Posterior vena cava (tissue), 2 donors: ENCODE results near the gene EVC. TPM values are rescaled to one million over a fixed set of nuclear protein-coding genes. Genes with fewer than 3 reads are reported as not detected.
A peak's percentile ranks its signal among the peaks of the same experiment; 100 is the strongest.
"Not testable (repeated sequence)": the region's sequence is repeated elsewhere in the genome, so short reads cannot be mapped to it uniquely, and the experiment has no call there.

Experiments used
- DNase-seq: peaks from one replicate; pipeline ENCODE4 v3.0.0-alpha.2; 2020; ENCODE audit warnings: low spot score
- intact Hi-C, 2 donors: fragments of 100-400 bp; cut with DNase I; formaldehyde crosslinking; loops; one replicate each; pipeline versions ENCODE4 v1.14.1 to v1.14.2; 2022 to 2023
- total RNA-seq, 2 donors: library from RNA; stranded (reverse); fragmentation: NEBNext Ultra II Directional; extraction: Animal tissue kit (Norgen Biotek cat#: 25700); gene quantifications; one replicate each; pipeline ENCODE4 v1.2.1, GENCODE V29; 2021
- donor health status: DM: yes; HTN: yes; CAD: no.
- donor health status: DM: yes; HTN: yes; CAD: no.

Gene EVC
- total RNA-seq, 2 donors from 2014 or later, result 25.6 to 31.7 TPM

DNA sequence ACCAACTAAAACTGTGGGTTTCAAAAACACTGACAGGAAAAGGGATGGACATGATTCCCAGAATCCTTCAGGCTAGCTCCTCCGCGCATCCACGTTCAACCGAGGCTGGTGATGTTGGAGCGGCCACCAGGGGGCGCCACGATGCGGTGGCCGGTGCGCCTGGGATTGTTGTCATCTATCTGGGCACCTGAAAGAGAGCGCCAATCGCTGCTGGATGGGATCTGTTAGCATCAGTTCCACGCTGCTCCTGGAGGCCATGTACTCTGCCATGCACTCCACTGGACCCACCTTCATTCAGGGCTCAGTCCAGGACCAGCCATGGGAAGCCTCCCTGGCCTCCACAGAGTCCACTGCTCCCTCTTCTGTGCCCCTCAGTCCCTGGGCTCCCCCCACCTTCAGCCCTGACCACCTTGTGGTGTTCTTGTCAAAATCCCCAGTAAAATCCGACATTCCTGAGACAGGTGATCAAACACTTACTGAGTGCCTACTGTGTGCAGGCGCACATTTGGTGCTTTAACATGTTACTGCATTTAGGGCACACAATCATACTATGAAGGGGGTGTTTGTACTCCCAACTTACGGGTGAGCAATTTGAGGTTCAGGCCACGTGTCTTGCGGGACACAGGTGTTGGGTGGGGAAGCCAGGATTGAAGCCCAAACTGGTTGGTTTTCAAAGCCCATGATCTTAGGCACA, 110.8 kb downstream of the EVC start:
- intact Hi-C loops, result no loop called here
- no peak for DNase-seq

DNA sequence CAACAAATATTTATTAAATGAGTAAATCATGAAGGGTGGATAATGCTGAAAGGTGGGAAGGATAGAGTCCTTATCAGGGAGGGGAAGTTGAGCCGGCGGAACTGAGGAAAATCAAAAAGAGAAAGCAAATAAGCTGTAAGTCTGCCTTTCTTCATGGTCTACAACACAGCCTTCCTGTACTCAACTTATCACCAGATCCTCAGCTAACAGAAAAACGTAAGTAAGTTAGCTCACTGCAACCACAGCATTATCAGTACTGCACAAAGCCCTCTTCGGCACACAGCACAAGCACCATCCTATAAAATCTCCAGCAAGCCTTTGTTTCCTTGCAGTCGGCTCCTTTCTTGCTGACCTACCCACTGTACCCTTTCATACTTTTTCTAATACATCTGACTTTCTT, 111.6 kb downstream of the EVC start:
- DNase-seq, result no peak
- intact Hi-C loops, result no loop called here

DNA sequence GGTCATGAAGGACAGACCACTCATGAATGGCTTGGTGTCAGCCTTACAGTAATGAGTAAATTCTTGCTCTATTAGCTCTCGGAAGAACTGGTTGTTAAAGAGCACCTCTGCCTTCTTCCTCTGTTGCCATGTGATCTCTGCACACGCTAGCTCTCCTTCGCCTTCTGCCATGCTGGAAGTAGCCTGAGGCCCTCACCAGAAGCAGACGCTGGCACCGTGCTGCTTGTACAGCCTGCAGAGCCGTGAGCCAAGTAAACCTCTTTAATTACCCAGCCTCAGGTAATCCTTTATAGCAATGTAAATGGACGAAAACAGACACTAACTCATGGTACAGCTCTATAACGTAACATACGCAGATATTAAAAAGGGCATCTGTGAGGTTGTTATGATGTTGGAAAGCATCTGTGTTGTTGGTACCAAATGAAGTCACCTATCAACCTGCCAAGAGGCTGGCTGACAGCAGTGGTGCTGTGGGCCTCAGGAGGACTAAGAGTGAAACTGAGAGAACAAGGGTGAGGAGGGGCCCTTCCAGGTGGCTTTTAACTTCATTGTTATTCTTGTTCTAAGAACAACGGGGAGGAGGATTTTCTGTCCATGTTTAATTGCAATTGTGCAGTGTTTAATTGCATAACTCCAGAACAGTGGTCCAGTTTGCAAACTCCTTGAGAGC, 112.7 kb downstream of the EVC start:
- DNase-seq, result peak; percentile 30
- intact Hi-C loops, result no loop called here

DNA sequence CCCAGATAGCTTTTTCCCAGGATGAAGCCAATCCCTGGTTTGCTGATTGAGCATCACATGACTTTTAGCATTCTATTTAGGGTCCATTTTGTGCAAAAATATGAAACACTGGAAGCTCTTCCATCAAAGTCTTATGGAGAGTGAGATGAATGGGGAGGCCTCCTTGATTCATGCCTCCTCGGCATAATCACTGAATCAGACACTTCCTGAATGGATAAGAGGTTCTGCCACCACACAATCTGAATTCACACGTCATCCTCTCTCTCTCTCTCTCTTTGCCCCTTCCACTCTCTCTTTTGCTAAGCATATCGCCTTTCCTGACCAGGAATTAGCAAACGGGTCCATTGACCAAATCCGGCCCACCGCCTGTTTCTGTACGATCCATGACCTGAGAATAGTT, 113.2 kb downstream of the EVC start:
- DNase-seq, result peak; percentile 35
- intact Hi-C loops, result no loop called here

DNA sequence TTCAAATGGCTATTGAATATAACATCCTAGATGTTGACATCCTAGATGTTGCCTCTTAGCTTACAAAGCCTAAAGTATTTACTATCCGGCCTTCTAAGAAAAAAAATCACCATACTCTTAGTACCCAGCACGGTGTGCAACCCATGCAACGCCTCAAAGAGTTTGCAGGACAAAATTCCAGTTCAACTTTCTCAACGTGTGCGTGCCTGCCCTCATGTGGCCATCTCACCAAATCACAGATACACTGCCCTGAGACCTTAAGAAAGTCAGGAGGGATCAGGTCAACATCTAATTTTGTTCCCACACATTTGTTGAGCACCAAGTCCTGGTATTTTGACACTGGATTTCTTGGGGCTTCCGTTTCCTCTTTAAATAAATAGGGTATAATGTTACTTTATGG, 113.6 kb downstream of the EVC start:
- intact Hi-C loops, result no loop called here
- peak; percentile 22 for DNase-seq

DNA sequence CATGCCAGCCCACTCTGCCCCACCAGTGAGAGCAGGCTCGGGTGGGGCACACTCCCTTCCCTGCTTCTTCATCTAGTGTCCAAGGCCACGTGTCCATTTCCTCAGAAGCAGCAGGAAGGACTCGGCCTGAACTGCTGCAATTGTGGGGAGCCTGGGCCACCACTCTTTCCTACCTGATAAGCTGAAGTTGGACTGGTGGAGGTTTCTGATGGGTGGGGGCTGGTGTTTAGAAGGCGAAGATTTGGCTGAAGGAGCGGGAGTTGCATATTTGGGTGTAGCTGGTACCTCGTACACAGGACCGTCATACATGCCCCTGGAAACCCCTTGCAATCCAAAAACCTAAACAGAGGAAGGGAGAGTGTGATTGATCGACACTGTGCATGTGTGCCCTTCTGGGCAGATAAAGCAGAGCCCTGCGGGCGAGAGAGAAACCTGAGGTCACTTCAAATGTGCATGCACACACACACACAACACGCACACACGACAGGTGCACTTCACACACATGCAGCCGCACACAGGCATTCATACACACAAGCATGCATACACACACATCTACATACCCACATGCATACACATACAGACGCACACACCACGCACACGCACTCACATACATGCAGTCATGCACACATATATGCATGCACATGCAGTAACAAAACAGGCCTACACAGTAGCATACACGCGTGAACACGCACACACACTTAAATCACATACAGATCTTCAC, 114.5 kb downstream of the EVC start:
- intact Hi-C loops, result no loop called here

DNA sequence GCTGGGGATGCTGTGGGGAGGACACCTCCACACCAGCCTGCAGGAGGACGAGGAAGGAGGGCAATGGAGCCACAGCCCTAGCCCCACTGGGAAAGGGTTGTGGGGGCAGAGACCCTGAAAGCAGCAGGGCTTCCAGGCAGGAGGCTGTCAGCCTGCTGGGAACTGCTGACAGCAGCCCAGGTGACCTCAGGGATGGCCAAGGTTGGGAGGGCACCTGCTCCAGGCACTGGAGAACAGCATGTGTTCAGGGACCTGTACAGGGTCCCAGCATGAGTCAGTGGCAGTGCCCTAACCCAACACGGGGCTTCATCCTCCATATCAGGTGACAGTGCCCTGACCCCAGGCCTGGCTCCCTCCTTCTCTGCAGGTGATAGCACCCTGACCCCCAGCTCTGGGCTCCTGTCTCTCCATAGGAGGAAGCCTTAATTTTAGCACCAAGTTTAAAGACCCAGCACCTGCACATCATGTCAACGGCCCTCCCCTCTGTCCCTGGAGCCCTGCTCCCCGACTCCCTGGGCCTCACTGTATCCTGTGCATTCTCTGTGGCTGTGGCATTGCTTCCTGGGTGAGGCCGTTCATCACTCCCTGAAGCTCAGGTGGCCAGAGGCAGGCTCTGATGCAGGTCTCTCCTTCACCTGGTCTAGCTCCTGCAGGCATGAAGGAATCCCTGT, 115.6 kb downstream of the EVC start:
- intact Hi-C loops, result no loop called here
- DNase-seq, result peak; percentile 61

More for the DNA sequence above, 114.5 kb downstream of the EVC start:
- DNase-seq, result peak; percentile 35

DNA sequence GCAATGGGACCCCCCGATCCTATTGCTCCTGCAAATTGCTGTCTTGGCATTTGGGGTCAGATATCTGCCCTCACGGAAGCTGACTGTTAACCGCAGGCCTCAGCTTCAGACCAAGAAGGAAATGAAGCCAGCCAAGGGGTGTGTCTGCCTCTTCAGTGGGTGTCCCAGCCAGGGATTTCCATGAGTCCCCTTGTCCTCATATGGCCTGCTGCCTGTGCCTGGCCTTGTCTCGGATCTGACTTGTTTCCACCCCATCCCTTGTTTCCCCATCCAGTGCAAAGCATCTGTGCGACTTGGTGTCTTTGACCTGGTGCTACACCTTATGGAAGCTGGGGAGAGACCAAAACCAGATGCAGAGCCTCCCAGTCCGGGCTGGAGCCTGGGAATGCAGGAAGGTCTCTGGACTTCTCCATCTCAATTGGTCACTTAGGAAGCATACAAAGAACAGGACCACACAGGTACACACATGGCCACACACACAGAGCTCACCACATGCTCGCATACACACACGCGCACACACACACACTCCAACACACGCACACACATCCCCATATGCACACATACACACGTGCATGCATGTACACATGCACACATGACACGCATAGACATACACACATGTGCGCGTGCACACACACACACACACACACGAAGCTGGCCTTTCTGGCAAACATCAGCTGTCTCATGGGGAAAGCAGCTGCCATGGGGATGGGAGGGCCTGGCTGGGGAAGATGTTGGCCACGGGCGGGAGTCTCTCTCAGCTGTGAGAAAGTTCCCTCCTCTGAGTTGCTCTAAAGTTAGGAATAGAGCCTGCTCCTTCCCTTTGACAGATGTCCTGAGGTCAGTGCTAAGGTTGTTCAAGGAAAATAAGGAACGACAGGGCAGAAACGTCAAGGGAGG, 116.4 kb downstream of the EVC start:
- intact Hi-C loops, result no loop called here
- peak; percentile 63 for DNase-seq

DNA sequence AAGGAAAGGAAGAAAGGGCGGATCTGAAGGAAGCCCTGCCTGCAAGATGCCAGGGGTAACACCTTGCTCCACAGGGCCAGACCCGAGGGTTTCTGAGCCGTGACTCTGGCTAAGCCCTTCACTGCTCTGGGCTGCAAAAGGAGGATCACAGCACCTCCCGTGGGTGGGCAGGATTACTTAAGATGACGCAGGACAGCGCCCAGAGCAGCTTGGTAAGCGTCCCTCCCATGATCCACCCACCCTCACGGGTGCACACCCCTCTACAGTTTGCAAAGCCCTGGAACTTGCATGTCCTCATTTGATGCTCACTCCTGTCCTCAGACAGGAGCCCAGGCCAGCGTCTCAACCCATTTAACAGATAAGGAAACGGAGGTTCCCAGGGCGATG, 117.0 kb downstream of the EVC start:
- intact Hi-C loops, result no loop called here
- peak; percentile 68 for DNase-seq

DNA sequence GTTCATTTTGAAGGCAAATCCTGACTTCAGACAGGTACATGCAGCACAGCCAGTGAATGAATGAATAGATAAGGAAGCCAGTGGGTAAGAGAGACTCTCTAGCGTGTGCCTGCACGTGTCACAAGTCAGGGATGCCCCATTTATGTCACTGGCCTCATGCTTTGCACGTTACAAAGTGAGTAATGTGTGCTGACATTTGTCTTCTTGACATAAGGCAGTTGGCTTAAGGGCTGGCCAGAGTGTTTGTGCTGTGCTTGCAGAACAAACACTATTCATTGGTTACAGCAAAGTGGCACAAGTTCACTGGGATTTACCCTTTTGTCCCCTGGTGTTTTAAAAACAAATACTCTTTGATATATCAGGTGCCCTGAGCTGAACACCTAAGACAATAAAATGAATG, 125.9 kb downstream of the EVC start:
- no peak for DNase-seq
- intact Hi-C loops, result no loop called here

DNA sequence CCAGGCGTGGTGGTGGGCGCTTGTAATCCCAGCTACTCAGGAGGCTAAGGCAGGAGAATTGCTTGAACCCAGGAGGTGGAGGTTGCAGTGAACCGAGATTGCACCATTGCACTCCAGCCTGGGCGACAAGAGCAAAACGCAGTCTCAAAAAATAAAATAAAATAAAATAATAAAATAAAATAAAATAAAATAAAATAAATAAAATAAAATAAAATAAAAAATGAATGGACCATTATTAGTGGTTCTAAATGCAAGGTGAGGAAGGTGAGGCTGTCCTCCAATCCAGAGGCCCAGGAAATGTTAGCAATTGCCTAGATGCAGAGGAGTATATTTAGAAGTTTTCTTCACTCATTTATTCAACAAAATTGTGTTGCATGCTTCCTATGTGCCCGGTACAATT, 126.5 kb downstream of the EVC start:
- DNase-seq, intact Hi-C loops: not testable (repeated sequence)

DNA sequence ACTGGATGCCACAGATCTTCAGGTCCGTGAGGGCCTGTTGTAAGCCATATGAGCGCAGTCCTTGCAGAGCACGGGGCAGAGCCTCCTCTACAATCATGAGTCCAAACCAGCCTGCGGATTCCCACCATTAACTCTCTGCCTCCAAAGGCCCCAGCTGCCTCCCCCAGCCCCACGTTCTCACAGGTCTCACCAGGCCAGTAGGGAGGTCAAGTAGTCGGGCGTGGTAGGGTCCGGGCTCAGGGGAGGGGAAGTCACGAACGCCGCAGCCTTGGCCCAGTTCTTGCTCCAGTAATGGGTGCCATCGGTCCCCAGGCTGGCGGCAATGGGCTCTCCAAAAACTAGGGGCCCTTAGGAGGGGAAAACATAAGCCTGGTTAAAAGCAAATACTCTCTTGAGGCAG, 128.3 kb downstream of the EVC start:
- DNase-seq, result no peak
- intact Hi-C loops, result no loop called here

DNA sequence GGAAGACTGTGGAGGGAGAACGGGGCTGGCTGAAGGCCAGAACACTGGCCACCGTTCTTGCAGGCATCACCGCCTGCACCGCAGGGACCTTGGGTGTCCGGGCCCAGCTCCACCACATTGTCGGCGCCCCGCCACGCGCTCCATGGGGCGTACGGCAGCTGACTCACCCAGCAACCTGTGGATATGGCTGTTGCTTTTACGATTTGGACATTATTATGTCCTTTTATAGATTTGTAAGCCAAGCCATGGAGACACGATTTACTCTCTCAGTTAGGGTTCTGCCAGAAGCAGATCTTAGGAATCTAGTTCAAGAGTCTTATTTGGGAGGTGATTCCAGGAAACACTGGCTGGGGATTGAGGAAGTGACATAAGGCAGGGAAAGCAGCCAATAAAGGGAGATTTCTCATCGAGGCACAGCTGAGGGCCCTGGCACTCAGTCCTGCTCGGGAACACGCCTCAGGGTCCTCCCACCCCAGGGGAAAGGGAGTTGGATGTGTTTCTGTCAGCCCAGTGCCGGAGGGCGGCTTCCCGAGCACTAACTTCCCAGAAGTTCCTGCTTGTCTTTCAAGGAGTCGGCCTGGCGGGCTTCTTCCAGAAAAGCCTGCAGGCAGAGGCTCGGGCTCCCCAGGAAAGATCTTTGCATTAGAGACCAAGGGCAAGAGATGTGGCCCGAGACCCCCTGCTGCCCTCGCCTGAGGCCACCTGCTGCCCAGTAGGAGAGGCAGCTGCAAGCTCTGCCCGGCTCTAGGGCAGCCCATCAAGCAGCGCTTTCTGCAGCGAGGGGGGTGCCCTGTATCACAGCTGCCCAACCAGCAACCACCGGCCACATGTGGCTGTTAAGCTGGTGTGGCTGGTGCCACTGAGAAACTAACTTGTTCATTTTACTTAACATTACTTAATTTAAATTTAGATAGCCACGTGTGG, 129.0 kb downstream of the EVC start:
- intact Hi-C loops, result no loop called here
- peak; percentile 91 for DNase-seq

DNA sequence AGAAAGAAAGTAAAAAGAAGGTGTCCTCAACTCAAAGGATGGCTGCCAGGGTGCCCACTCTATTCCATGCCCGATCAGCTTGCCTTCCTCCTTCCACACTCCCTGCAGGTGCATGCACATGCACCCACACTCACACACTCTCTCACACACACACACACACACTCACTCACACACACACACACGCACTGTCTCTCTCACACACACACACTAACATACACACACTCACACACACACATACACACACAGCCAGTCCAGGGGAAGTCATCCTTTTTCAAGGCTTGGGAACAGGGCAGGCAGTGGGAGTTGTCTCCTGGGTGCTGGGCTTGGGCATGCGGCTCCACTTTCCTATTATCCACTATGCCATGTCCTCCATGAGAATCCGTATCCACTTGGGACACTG, 131.5 kb downstream of the EVC start:
- no peak for DNase-seq
- intact Hi-C loops, result no loop called here

DNA sequence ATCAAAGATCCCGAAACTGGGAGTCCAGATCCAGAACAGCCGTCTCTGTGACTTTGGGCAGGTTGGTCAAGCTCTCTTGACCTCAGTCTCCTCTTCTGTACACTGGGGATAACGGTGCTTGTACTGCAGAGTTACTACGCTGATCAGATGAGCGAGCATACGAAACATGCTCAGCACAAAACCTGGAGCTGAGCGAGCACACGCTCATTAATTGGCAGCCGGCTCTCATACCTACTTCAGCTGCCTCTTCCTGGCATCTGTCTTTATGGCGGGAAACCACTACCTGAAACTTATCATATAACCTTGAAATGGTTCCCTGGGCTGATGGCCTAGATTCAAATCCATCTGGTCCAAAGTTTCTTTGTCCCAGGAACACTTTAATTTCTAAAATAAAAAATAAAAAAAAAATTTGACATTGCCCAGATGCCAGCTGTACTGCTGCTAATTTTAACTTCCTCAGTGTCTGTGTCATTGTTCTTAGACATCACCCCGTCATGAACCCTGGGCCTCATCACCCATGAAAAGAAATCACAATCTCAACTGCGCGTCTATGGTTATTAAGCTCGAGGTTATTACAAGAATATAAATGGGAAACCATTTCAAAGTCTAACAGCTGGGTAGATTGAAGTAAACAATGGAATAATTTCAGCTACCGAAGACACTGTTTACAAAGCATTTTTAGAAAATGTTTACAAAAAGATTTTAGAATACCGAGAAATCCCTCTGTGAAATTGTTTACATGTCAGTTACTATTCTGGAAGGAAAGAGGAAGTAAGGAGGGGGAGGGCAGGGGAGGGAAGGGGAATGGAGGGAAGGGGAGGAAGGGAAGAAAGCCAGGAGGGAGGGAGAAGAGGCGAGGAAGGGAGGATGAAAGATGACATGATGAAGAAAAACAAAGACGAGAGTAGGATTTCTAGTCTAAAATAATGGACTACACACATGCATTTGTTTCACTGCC, 132.9 kb downstream of the EVC start:
- DNase-seq, result no peak
- intact Hi-C loops, result no loop called here

DNA sequence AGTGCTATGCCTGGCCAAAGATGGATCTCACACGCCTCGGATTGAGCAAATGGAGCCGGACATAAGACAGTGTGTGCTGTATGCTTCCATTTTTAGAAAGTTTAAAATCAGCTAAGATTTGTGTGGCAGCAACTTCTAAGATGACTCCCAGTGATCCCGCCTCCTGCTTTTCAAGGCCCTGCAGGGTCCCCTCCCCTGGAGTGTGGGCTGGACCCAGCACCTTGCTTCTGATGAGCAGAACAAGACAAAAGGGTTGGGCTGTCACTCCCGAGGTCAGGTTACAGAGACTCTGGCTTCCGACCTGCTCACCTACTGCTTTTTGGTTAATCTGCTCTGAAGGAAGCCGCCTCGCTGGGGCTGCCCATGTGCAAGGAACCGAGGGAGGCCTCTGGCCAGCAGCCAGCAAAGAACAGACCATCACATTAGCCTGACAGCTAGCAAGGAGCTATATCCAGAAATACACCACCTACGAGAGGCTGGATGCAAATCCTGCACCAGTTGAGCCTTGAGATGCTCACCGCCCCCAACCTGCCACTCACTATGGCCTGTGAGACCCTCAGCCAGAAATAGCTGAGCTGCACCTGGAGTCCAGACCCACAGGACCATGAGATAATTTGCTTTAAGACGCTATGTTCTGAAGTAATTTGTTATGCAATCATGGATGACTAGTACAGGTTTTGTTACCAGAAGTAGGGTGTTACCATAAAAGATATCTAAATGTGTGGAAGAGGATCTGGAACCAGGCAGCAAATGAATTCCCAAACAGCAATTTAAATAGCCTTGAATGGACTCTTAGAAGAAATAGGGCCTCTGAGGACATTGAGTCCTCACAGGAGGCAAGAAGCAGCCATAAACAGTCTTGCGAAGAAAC, 134.3 kb downstream of the EVC start:
- intact Hi-C loops, result no loop called here
- DNase-seq, result no peak
